OCI-LY3 (cell line): ENCODE measurements around the gene CUX1.

Source experiments
- EZH2phosphoT487 ChIP-seq: fragments of 200-600 bp; shearing (Covaris generic); IDR thresholded peaks from 2 replicates; pipeline ENCODE4 v1.6.1; 2018; ENCODE audit warnings: antibody characterized with exemption, mixed run types, low read depth
- TF ChIP-seq, protein P1 (sequence below): fragments of 200-600, 300-600 bp; sonication (generic); IDR thresholded peaks from 2 replicates; pipeline ENCODE4 v1.5.1; 2014; ENCODE audit warnings: antibody characterized with exemption, low read length, low read depth

DNA sequence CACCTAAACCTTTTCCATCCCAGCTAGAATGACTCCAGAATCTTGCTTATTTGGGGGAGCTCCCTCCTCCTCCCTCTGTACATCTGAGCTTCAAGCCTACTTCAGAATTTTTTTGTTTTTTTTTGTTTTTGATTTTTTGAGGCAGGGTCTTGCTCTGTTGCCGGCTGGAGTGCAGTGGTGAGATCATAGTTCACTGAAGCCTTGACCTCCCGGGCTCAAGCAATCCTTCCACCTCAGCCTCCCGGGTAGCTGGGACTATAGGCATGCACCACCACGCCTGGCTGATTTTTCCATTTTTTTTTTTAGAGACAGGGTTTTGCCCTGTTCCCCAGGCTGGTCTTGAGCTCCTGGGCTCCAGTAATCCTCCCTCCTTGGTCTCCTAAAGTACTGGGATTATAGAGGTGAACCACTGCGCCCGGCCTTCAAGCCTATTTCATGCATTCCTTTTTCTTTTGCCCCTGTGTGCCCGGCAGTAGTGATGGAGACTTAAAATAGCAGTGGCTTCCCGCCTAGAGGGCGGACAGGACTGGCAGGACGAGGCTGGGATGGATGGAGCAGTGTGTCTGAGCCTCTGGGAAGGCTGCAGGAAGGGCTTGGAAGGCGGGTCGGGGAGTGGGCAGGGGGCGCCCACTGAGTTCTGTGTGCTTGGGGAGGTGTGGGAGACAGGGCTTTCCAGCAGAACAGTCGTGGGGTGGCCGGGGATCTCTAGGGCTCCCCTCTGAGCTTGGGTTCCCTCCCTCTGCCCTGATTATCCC is 8.8 kb downstream of the CUX1 start:
- TF ChIP-seq, protein P1, sequence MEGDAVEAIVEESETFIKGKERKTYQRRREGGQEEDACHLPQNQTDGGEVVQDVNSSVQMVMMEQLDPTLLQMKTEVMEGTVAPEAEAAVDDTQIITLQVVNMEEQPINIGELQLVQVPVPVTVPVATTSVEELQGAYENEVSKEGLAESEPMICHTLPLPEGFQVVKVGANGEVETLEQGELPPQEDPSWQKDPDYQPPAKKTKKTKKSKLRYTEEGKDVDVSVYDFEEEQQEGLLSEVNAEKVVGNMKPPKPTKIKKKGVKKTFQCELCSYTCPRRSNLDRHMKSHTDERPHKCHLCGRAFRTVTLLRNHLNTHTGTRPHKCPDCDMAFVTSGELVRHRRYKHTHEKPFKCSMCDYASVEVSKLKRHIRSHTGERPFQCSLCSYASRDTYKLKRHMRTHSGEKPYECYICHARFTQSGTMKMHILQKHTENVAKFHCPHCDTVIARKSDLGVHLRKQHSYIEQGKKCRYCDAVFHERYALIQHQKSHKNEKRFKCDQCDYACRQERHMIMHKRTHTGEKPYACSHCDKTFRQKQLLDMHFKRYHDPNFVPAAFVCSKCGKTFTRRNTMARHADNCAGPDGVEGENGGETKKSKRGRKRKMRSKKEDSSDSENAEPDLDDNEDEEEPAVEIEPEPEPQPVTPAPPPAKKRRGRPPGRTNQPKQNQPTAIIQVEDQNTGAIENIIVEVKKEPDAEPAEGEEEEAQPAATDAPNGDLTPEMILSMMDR = no peak
- no peak for TF ChIP-seq EZH2phosphoT487
